ENCODE results near the gene MUTYH. TPM values are rescaled to one million over a fixed set of nuclear protein-coding genes. Genes with fewer than 3 reads are reported as not detected.

The MUTYH gene
- total and polyA plus RNA-seq, 7 donors, result 15.7 to 24.6 (median 22.4) TPM

GRCh38 chr1:45319761-45320160, 20.5 kb downstream of the MUTYH start:
- Histone ChIP-seq H3K9me3 (no peaks in the 10 kb centered on the region), H3K27ac (no peak overlapping the region), H3K36me3 (no peaks in the 10 kb centered on the region), H3K4me1 (no peaks in the 10 kb centered on the region), H3K4me3 (no peak overlapping the region), H3K27me3 (no peaks in the 10 kb centered on the region)
- TF ChIP-seq POLR2A (IDR thresholded peaks at IDR 0.05) (no peak), CTCF (IDR thresholded peaks at IDR 0.05) (no peak), POLR2AphosphoS5 (IDR thresholded peaks at IDR 0.05) (no peak), EP300 (IDR thresholded peaks at IDR 0.05) (no peak)
- 91 to 93% methylated on average over 4 of the region's 4 CpGs for WGBS, 2 donors
- no peak for DNase-seq
- intact Hi-C loops (cut with DNase I), result no loop called here

- Histone ChIP-seq H3K4me1 (no peaks in the 10 kb centered on the region), H3K27ac (no peak overlapping the region), H3K36me3 (no peaks in the 10 kb centered on the region), H3K27me3 (no peaks in the 10 kb centered on the region), H3K9me3 (no peaks in the 10 kb centered on the region), H3K4me3 (no peak overlapping the region)
- intact Hi-C loops (cut with DNase I), result no loop called here
- no peak for DNase-seq
- WGBS, 2 donors, result 79 to 81% methylated on average over 4 of the region's 4 CpGs
- TF ChIP-seq POLR2AphosphoS5 (IDR thresholded peaks at IDR 0.05) (no peak), EP300 (IDR thresholded peaks at IDR 0.05) (no peak), POLR2A (IDR thresholded peaks at IDR 0.05) (no peak), CTCF (IDR thresholded peaks at IDR 0.05) (no peak)
These were observed 23.1 kb downstream of the MUTYH start for GRCh38 chr1:45317166-45317565.

GRCh38 chr1:45314266-45314665, 26.0 kb downstream of the MUTYH start:
- no peak for DNase-seq
- TF ChIP-seq POLR2A (IDR thresholded peaks at IDR 0.05) (no peak), EP300 (IDR thresholded peaks at IDR 0.05) (no peak), CTCF (IDR thresholded peaks at IDR 0.05) (no peak), POLR2AphosphoS5 (IDR thresholded peaks at IDR 0.05) (no peak)
- no peaks in the 10 kb centered on the region for H3K36me3 ChIP-seq
- no peaks in the 10 kb centered on the region for H3K4me1 ChIP-seq
- no peak overlapping the region for H3K27ac ChIP-seq
- H3K27me3 ChIP-seq, result no peaks in the 10 kb centered on the region
- no peak overlapping the region for H3K4me3 ChIP-seq
- 30 to 80% methylated on average over 3 of the region's 3 CpGs for WGBS, 2 donors
- intact Hi-C loops (cut with DNase I), result no loop called here
- no peaks in the 10 kb centered on the region for H3K9me3 ChIP-seq

GRCh38 chr1:45306905-45307304, 33.3 kb downstream of the MUTYH start:
- Histone ChIP-seq H3K27ac (no peak overlapping the region), H3K27me3 (no peaks in the 10 kb centered on the region), H3K4me3 (no peak overlapping the region), H3K9me3 (no peaks in the 10 kb centered on the region), H3K4me1 (peaks cover 0 to 17% (median 11%) of the 10 kb centered on the region in 4 donors), H3K36me3 (no peaks in the 10 kb centered on the region)
- TF ChIP-seq EP300 (IDR thresholded peaks at IDR 0.05) (no peak), POLR2A (IDR thresholded peaks at IDR 0.05) (no peak), POLR2AphosphoS5 (IDR thresholded peaks at IDR 0.05) (no peak), CTCF (IDR thresholded peaks at IDR 0.05) (no peak)
- intact Hi-C loops (cut with DNase I), result no loop called here
- whole genome bisulfite sequencing, 2 donors, result 82 to 87% methylated on average over 3 of the region's 3 CpGs
- DNase-seq, result no peak

- 53 to 84% methylated on average over 8 of the region's 8 CpGs for WGBS, 2 donors
- intact Hi-C loops (cut with DNase I), result no loop called here
- TF ChIP-seq POLR2A (IDR thresholded peaks at IDR 0.05) (no peak), EP300 (IDR thresholded peaks at IDR 0.05) (no peak), CTCF (IDR thresholded peaks at IDR 0.05) (no peak), POLR2AphosphoS5 (IDR thresholded peaks at IDR 0.05) (no peak)
These were observed 33.9 kb downstream of the MUTYH start for GRCh38 chr1:45306319-45306718.

More at GRCh38 chr1:45306319-45306718, 33.9 kb downstream of the MUTYH start:
- H3K9me3 ChIP-seq, result no peaks in the 10 kb centered on the region
- H3K4me1 ChIP-seq, result peaks cover 0 to 17% (median 11%) of the 10 kb centered on the region in 4 donors
- no peak overlapping the region for H3K4me3 ChIP-seq
- H3K27ac ChIP-seq, result no peak overlapping the region
- H3K27me3 ChIP-seq, result no peaks in the 10 kb centered on the region
- H3K36me3 ChIP-seq, result no peaks in the 10 kb centered on the region
- no peak for DNase-seq
